ENCODE measurements around the gene KCNAB1.

- no peak for TF ChIP-seq CTCF (IDR thresholded peaks at IDR 0.05)
- no peak for TF ChIP-seq POLR2A (IDR thresholded peaks at IDR 0.05)
- TF ChIP-seq POLR2AphosphoS5 (IDR thresholded peaks at IDR 0.05), result no peak
Observed at GRCh38 chr3:156498307-156498706, 377.9 kb downstream of the KCNAB1 start.

All from suprapubic skin (tissue), 4 donors.